Trophoblast cell (in vitro differentiated cells and primary cell): ENCODE data around the gene CTDSP2.

Experiments
- DNase-seq, 2 donors: peaks; one replicate each; pipeline ENCODE4 v3.0.0-alpha.2; 2016
- H2AFZ ChIP-seq: 2 replicates; pipeline ENCODE4 v1.6.1; 2013; ENCODE audit warnings: low read length, moderate library complexity, mild to moderate bottlenecking; ENCODE audit not compliant: insufficient read depth, poor library complexity
- H2AK5ac ChIP-seq: 2 replicates; pipeline ENCODE4 v1.6.1; 2013; ENCODE audit warnings: mild to moderate bottlenecking, low read length
- H2BK120ac ChIP-seq: 2 replicates; pipeline ENCODE4 v1.6.1; 2013; ENCODE audit warnings: low read length, mild to moderate bottlenecking, moderate library complexity; ENCODE audit not compliant: insufficient read depth, poor library complexity
- H2BK12ac ChIP-seq: 2 replicates; pipeline ENCODE4 v1.6.1; 2013; ENCODE audit warnings: mild to moderate bottlenecking, low read length, moderate library complexity
- H2BK5ac ChIP-seq: 2 replicates; pipeline ENCODE4 v1.6.1; 2013; ENCODE audit warnings: low read length, low read depth, moderate library complexity, mild to moderate bottlenecking; ENCODE audit not compliant: poor library complexity
- H3K14ac ChIP-seq: 2 replicates; pipeline ENCODE4 v1.6.1; 2013; ENCODE audit warnings: mild to moderate bottlenecking, low read length
- H3K18ac ChIP-seq: 2 replicates; pipeline ENCODE4 v1.6.1; 2013; ENCODE audit warnings: mild to moderate bottlenecking, low read length
- H3K23ac ChIP-seq: 2 replicates; pipeline ENCODE4 v1.6.1; 2013; ENCODE audit warnings: low read length
- H3K27ac ChIP-seq: 2 replicates; pipeline ENCODE4 v1.5.1; 2013; ENCODE audit warnings: low read depth, mild to moderate bottlenecking, inconsistent platforms, low read length, moderate library complexity
- H3K27me3 ChIP-seq: 2 replicates; pipeline ENCODE4 v1.6.1; 2013; ENCODE audit warnings: inconsistent platforms, mild to moderate bottlenecking, low read length, moderate library complexity; ENCODE audit not compliant: insufficient read depth
- H3K36me3 ChIP-seq, 2 experiments: 1 replicate in 1 of 2; 2 replicates in 1 of 2; pipeline ENCODE4 v1.6.1; 2013; ENCODE audit warnings: low read length in 2 of 2, mild to moderate bottlenecking in 2 of 2, moderate library complexity in 1 of 2; ENCODE audit not compliant: insufficient read depth in 2 of 2, control insufficient read depth in 1 of 2
- H3K4ac ChIP-seq: 2 replicates; pipeline ENCODE4 v1.6.1; 2013; ENCODE audit warnings: low read depth, mild to moderate bottlenecking, low read length, moderate library complexity
- H3K4me1 ChIP-seq, 2 experiments: 1 replicate in 1 of 2; 2 replicates in 1 of 2; pipeline ENCODE4 v1.6.1; 2013; ENCODE audit warnings: low read length in 2 of 2, mild to moderate bottlenecking in 2 of 2, moderate library complexity in 1 of 2; ENCODE audit not compliant: insufficient read depth in 2 of 2, control insufficient read depth in 1 of 2
- H3K4me2 ChIP-seq: 2 replicates; pipeline ENCODE4 v1.6.1; 2013; ENCODE audit warnings: inconsistent platforms, mild to moderate bottlenecking, low read length, moderate library complexity
- H3K4me3 ChIP-seq: 2 replicates; pipeline ENCODE4 v1.5.1; 2013; ENCODE audit warnings: mild to moderate bottlenecking, low read depth, low read length, inconsistent platforms
- H3K79me1 ChIP-seq: one replicate; pipeline ENCODE4 v1.6.1; 2013; ENCODE audit warnings: low read length
- H3K79me2 ChIP-seq: 2 replicates; pipeline ENCODE4 v1.6.1; 2013; ENCODE audit warnings: low read length, mild to moderate bottlenecking; ENCODE audit not compliant: control insufficient read depth, insufficient read depth, poor library complexity
- H3K9ac ChIP-seq: 2 replicates; pipeline ENCODE4 v1.6.1; 2013; ENCODE audit warnings: mild to moderate bottlenecking, low read length
- H3K9me3 ChIP-seq: 2 replicates; pipeline ENCODE4 v1.6.1; 2013; ENCODE audit warnings: low read depth, mild to moderate bottlenecking, control low read depth, inconsistent platforms, low read length; ENCODE audit not compliant: insufficient read depth
- H4K12ac ChIP-seq: 2 replicates; pipeline ENCODE4 v1.6.1; 2013; ENCODE audit warnings: low read depth, mild to moderate bottlenecking, low read length, moderate library complexity
- H4K8ac ChIP-seq: 2 replicates; pipeline ENCODE4 v1.6.1; 2013; ENCODE audit warnings: low read depth, mild to moderate bottlenecking, low read length, moderate library complexity
- H4K91ac ChIP-seq: one replicate; pipeline ENCODE4 v1.6.1; 2013; ENCODE audit warnings: low read depth, mild to moderate bottlenecking, low read length, moderate library complexity
- WGBS: extraction: QIAGEN DNeasy Blood & Tissue Kit; methylation state at CpG from one replicate; pipeline ENCODE4 v1.1.7; 2013; ENCODE audit warnings: missing lambda C conversion rate; ENCODE audit not compliant: insufficient read length, insufficient coverage; ENCODE audit errors: extremely low coverage; 5-methylcytosine and 5-hydroxymethylcytosine counted together

CTDSP2 gene

DNA sequence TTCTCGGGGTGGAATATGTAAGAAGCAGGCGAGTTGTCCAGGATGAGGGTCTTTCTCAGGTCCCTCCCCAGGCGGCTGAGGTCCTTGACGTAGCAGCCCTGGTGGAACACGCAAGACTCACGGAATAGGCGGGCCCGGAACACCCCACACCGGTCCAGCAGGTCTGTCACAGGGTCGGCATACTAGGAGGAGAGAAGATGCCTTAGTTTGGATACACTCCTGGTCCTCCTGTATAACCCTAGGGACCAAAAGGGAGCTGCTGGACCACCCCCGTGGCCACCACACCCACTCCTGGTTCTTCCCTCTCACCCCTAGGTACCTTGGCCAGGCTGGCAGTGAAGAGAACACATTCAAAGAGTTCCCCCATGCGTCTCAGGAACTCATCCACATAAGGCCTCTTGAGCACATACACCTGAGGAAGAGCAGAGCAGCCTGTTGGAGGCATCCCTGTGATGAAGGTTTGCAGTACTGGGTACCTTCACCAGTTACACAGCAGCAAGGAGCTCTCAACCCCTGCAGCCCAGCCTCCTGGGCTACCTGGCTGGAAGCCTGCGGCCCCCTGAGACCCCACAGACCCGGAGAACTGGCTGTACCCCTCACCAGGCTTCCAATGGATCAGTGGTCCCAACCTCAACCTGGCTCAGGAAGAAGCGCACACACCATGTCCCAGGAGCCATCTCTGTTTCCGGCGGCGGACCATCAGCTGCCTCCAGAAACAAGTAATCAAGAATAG, 22.5 kb downstream of the CTDSP2 start:
- H4K12ac ChIP-seq: no peak overlapping the region
- no peak overlapping the region for H2BK120ac ChIP-seq
- H2AFZ ChIP-seq: no peak overlapping the region
- H4K91ac ChIP-seq: no peak overlapping the region
- H2BK5ac ChIP-seq: no peak overlapping the region
- H3K79me2 ChIP-seq: no peaks in the 10 kb centered on the region
- no peak overlapping the region for H2BK12ac ChIP-seq
- WGBS: no CpG with 5 or more reads among the region's 18 CpGs
- no peak overlapping the region for H3K9ac ChIP-seq
- H3K27me3 ChIP-seq: no peaks in the 10 kb centered on the region
- no peak overlapping the region for H3K14ac ChIP-seq
- no peak overlapping the region for H3K27ac ChIP-seq
- no peak overlapping the region for H3K4me2 ChIP-seq
- no peak overlapping the region for H3K23ac ChIP-seq
- no peak for DNase-seq
- no peaks in the 10 kb centered on the region for H3K4me1 ChIP-seq
- H3K9me3 ChIP-seq: peaks cover 1% of the 10 kb centered on the region
- H3K36me3 ChIP-seq: peaks cover 61 to 73% of the 10 kb centered on the region in 2 experiments
- H3K4ac ChIP-seq: no peak overlapping the region
- H3K18ac ChIP-seq: no peak overlapping the region
- no peak overlapping the region for H4K8ac ChIP-seq
- no peaks in the 10 kb centered on the region for H3K79me1 ChIP-seq
- H2AK5ac ChIP-seq: no peak overlapping the region
- H3K4me3 ChIP-seq: no peak overlapping the region

DNA sequence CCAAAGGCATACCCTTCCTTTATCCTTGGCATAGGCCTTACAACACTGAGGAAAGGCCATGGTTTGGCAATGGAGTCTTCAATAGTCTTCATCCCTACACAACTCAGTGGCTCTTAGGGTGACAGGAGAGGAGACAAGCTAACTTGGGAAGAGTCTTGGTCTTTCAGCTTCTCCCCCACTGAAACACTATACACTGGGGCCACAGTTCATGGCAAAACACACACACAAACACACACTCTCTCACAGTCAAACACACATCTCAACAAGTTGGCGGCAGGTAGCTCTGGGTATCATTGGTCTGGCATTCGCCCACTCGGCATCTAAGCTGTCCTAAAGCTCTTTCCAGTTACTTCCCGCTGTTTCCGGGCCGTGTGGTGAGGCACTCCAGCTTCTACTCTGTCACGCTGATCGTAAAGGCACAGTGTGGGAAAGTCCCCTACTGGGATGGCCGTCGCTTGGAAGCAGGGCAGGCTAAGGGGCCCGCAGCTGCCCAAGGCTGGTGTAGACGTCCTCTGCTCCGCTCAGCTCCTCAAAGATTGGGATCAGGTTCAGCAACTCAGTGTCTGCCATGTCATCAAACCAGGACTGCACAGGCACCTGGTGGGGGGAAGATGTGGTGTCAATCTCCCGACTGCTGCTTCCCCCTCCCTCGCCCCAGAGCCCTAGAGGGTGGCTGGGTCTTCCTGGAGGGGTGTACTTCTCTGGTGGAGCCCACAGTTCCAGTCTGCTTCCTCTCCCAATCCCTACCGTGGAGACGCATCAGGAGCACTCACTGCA, 23.2 kb downstream of the CTDSP2 start:
- no peak overlapping the region for H4K12ac ChIP-seq
- no CpG with 5 or more reads among the region's 17 CpGs for WGBS
- H3K4ac ChIP-seq: no peak overlapping the region
- H3K23ac ChIP-seq: no peak overlapping the region
- H4K8ac ChIP-seq: no peak overlapping the region
- peaks cover 61 to 69% of the 10 kb centered on the region in 2 experiments for H3K36me3 ChIP-seq
- no peak overlapping the region for H2BK12ac ChIP-seq
- H3K27ac ChIP-seq: no peak overlapping the region
- H3K4me1 ChIP-seq: no peaks in the 10 kb centered on the region
- no peak overlapping the region for H2BK5ac ChIP-seq
- no peaks in the 10 kb centered on the region for H3K79me2 ChIP-seq
- no peak overlapping the region for H4K91ac ChIP-seq
- H3K14ac ChIP-seq: no peak overlapping the region
- no peak overlapping the region for H2AK5ac ChIP-seq
- no peak overlapping the region for H3K18ac ChIP-seq
- no peak overlapping the region for H3K9ac ChIP-seq
- no peak overlapping the region for H3K4me3 ChIP-seq
- no peak for DNase-seq
- H2AFZ ChIP-seq: no peak overlapping the region
- H2BK120ac ChIP-seq: no peak overlapping the region
- H3K79me1 ChIP-seq: no peaks in the 10 kb centered on the region
- no peak overlapping the region for H3K4me2 ChIP-seq
- peaks cover 1% of the 10 kb centered on the region for H3K9me3 ChIP-seq
- H3K27me3 ChIP-seq: no peaks in the 10 kb centered on the region

DNA sequence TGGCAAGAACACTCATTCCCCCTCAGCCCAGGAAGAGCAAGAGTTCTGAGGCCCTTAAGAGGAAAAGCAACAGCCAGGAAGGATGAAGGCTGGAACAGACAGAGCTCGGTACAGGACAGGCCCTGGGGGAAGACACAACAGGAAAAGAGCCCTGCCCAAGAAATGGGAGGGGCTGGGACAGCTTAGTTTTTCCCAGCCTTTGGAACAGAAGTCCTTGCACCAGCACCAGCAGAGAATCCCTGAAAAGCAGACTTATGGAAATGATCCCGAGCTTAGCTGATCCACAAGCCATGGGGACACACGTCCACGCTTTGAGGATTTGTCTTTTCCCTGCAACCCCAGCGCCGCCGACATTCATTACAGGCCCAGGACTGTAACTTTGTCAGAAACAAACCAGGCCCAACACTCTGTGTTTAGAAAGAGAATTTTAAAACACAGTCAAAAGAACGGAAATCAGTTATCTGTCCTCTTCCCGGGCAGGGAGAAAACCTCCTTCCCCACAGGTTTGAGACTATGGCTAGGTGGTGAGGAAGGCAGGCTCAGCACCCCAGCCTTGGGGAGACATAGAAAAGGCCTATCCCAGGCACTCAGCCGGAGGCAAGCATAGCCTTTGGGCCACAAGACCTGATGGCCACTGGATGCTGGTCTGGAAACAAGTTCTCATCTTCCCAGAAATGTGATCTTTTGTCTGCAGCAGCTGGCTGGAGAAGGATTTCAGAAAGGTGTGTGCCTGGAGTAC, 24.0 kb downstream of the CTDSP2 start:
- Histone ChIP-seq H3K14ac (no peak overlapping the region), H3K27ac (no peak overlapping the region), H2BK5ac (no peak overlapping the region), H3K27me3 (no peaks in the 10 kb centered on the region), H3K36me3 (peaks cover 59 to 65% of the 10 kb centered on the region in 2 experiments), H2AFZ (no peak overlapping the region), H3K4me1 (no peaks in the 10 kb centered on the region), H2BK12ac (no peak overlapping the region), H3K18ac (no peak overlapping the region), H3K23ac (no peak overlapping the region), H4K91ac (no peak overlapping the region), H3K79me2 (no peaks in the 10 kb centered on the region), H4K8ac (no peak overlapping the region), H3K4me3 (no peak overlapping the region), H3K9ac (no peak overlapping the region), H3K4ac (no peak overlapping the region), H2AK5ac (no peak overlapping the region), H3K79me1 (no peaks in the 10 kb centered on the region), H4K12ac (no peak overlapping the region), H3K9me3 (peaks cover 1% of the 10 kb centered on the region), H3K4me2 (no peak overlapping the region), H2BK120ac (no peak overlapping the region)
- no peak for DNase-seq
- WGBS: no CpG with 5 or more reads among the region's 10 CpGs

DNA sequence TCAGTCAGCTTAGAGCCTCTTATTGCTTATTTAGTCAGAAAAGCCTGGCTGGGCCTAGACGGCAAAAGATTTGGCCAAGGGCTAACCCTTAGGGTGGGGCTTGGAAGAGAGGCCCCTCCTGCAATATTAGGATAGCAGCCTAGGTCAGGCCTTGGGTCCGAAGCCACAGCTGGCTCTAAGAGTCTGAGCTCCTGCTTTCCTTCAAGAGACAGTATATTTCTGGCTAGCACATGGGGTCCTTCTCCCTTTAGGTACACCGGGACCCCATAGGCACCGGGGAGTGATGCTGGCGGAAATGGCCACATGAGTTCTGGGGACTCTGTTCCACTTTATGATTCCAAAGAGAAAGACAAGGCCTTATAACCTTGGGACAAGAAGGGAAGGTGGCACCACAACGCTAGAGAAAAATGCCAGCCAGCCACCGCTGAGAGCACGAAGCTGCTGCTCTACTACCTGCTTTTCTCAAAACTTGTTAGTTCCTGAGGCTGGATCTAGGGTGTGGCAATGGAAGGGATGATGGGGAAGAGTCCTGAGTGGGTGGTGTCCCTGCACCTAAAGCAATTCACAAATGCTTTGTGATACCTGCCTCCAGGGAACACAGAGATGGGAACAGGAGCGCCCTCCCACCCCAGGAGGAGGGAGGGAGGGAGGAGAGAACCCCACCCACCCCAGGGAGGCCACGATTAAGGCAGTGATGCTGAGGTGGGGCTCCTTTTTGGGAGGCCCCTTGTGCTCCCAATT, 24.9 kb downstream of the CTDSP2 start:
- no peak overlapping the region for H2BK120ac ChIP-seq

More for the DNA sequence above, 24.9 kb downstream of the CTDSP2 start:
- H3K14ac ChIP-seq: no peak overlapping the region
- H2BK12ac ChIP-seq: no peak overlapping the region
- no peak overlapping the region for H3K4me2 ChIP-seq
- no peak overlapping the region for H2AFZ ChIP-seq
- no peak overlapping the region for H2BK5ac ChIP-seq
- no peaks in the 10 kb centered on the region for H3K79me2 ChIP-seq
- H3K27me3 ChIP-seq: no peaks in the 10 kb centered on the region
- no peak for DNase-seq
- peaks cover 1% of the 10 kb centered on the region for H3K9me3 ChIP-seq
- no peak overlapping the region for H3K4me3 ChIP-seq
- H3K4me1 ChIP-seq: no peaks in the 10 kb centered on the region
- no peak overlapping the region for H3K4ac ChIP-seq
- WGBS: no CpG with 5 or more reads among the region's 10 CpGs
- no peak overlapping the region for H4K12ac ChIP-seq
- no peak overlapping the region for H3K27ac ChIP-seq
- no peak overlapping the region for H4K91ac ChIP-seq
- H4K8ac ChIP-seq: no peak overlapping the region
- H3K9ac ChIP-seq: no peak overlapping the region
- no peak overlapping the region for H2AK5ac ChIP-seq
- no peak overlapping the region for H3K18ac ChIP-seq
- H3K36me3 ChIP-seq: peaks cover 52 to 56% of the 10 kb centered on the region in 2 experiments
- H3K79me1 ChIP-seq: no peaks in the 10 kb centered on the region
- no peak overlapping the region for H3K23ac ChIP-seq
